ENCODE data around the gene PMVK.

The PMVK gene

GRCh38 chr1:154975409-154976059, 39.0 kb upstream of the PMVK start:
- Histone ChIP-seq H3K4me3 (replicated peaks; ENCODE audit: low read depth, low read length) (peak overlapping the region; percentile 68), H3K36me3 (ENCODE audit: control insufficient read depth, insufficient read depth, low read length) (no peaks in the 10 kb centered on the region; the same call in none of the 2 replicates), H3K27me3 (replicated peaks; ENCODE audit: control insufficient read depth, insufficient read depth, low read length) (no peaks in the 10 kb centered on the region)
- TF ChIP-seq, protein P1, sequence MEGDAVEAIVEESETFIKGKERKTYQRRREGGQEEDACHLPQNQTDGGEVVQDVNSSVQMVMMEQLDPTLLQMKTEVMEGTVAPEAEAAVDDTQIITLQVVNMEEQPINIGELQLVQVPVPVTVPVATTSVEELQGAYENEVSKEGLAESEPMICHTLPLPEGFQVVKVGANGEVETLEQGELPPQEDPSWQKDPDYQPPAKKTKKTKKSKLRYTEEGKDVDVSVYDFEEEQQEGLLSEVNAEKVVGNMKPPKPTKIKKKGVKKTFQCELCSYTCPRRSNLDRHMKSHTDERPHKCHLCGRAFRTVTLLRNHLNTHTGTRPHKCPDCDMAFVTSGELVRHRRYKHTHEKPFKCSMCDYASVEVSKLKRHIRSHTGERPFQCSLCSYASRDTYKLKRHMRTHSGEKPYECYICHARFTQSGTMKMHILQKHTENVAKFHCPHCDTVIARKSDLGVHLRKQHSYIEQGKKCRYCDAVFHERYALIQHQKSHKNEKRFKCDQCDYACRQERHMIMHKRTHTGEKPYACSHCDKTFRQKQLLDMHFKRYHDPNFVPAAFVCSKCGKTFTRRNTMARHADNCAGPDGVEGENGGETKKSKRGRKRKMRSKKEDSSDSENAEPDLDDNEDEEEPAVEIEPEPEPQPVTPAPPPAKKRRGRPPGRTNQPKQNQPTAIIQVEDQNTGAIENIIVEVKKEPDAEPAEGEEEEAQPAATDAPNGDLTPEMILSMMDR (IDR thresholded peaks at IDR 0.05; ENCODE audit: insufficient read depth, low read length, poor library complexity, severe bottlenecking), result no peak
- DNase-seq (ENCODE audit: extremely low read depth, insufficient read length), result peak; percentile 77

GRCh38 chr1:154974808-154975408, 38.4 kb upstream of the PMVK start:
- DNase-seq (ENCODE audit: extremely low read depth, insufficient read length), result peak; percentile 94
- no peaks in the 10 kb centered on the region for H3K27me3 ChIP-seq (replicated peaks; ENCODE audit: control insufficient read depth, insufficient read depth, low read length)
- TF ChIP-seq, protein P1 (IDR thresholded peaks at IDR 0.05; ENCODE audit: insufficient read depth, low read length, poor library complexity, severe bottlenecking), result no peak
- H3K36me3 ChIP-seq (ENCODE audit: control insufficient read depth, insufficient read depth, low read length), result no peaks in the 10 kb centered on the region; the same call in none of the 2 replicates
- H3K4me3 ChIP-seq (replicated peaks; ENCODE audit: low read depth, low read length), result peak overlapping the region; percentile 68

DNA sequence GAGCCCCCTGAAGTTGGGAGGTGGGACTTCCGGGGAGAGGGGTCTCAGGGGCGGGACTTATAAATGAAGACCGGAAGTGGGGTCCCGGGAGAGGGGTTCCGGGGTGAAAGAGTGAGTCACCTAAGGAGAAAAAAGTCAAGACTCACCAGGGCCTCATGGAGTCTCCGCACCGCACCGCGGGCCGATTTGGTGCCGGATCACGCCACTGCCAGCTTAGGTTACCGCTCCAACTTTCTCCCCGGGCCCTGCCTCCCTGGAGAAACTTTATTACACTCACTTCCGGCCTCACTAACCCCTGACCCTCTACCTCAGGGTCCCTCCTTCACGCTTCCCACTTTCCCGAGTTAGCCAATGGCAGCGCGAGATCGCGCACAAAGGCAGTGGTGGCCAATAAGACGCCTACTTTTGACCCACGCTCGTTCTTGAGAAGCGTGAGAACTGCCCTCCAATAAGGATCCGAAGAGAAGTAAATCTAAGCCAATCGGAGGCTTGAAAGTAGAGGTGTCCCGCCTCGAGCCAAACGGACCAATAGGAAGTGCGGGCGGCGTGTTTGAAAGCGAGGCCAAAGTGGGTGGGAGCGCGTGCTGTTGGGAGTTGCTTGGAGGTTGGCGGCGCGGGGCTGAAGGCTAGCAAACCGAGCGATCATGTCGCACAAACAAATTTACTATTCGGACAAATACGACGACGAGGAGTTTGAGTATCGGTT, 37.7 kb upstream of the PMVK start, which contains the start of gene CKS1B:
Gene CKS1B, plus strand, starts transcription at position 580 of the 706 bp plus-strand sequence. Its CDS starts 65 bp downstream, at position 645.
- Histone ChIP-seq H3K36me3 (ENCODE audit: control insufficient read depth, insufficient read depth, low read length) (peaks cover 2% of the 10 kb centered on the region), H3K27me3 (replicated peaks; ENCODE audit: control insufficient read depth, insufficient read depth, low read length) (no peaks in the 10 kb centered on the region), H3K4me3 (replicated peaks; ENCODE audit: low read depth, low read length) (peak within 1 kb of the TSS; percentile 68)
- TF ChIP-seq, protein P1 (IDR thresholded peaks at IDR 0.05; ENCODE audit: insufficient read depth, low read length, poor library complexity, severe bottlenecking), result no peak
- DNase-seq (ENCODE audit: extremely low read depth, insufficient read length), result peak; percentile 94

DNA sequence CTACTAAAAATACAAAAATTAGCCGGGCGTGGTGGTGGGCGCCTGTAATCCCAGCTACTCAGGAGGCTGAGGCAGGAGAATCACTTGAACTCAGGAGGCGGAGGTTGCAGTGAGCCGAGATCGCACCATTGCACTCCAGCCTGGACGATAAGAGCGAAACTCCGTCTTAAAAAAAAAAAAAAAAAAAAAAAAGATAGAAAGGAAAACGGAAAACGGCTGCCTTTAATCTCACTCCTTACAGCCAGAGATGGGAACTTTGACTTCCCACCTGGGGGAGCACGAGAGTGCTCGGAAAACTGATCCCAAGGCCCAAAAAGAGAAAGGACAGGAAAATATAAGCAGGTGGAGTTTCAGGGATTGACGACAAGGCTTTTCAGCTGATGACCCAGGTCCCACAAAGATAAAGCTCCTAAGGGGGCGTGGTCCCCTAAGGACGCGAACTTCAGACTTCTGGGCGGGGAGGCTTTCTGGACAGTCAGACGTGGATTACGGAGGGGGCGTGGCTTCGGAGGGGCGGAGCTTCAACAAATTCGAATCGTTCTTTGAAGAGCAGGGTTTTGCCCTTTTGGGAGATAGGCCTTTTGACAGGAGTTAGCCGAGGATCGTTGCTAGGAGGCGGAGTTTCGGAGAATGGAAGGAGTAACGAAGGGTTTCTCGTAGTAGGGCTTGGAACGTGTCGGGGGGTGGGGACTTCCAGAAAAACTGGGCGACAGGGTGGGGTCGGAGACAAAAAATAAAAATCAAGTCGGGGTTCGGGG, 37.0 kb upstream of the PMVK start:
- peak; percentile 86 for DNase-seq (ENCODE audit: extremely low read depth, insufficient read length)
- TF ChIP-seq, protein P1 (IDR thresholded peaks at IDR 0.05; ENCODE audit: insufficient read depth, low read length, poor library complexity, severe bottlenecking), result peak; percentile 18
- Histone ChIP-seq H3K4me3 (replicated peaks; ENCODE audit: low read depth, low read length) (peak overlapping the region; percentile 68), H3K27me3 (replicated peaks; ENCODE audit: control insufficient read depth, insufficient read depth, low read length) (no peaks in the 10 kb centered on the region), H3K36me3 (ENCODE audit: control insufficient read depth, insufficient read depth, low read length) (peaks cover 3% of the 10 kb centered on the region)

DNA sequence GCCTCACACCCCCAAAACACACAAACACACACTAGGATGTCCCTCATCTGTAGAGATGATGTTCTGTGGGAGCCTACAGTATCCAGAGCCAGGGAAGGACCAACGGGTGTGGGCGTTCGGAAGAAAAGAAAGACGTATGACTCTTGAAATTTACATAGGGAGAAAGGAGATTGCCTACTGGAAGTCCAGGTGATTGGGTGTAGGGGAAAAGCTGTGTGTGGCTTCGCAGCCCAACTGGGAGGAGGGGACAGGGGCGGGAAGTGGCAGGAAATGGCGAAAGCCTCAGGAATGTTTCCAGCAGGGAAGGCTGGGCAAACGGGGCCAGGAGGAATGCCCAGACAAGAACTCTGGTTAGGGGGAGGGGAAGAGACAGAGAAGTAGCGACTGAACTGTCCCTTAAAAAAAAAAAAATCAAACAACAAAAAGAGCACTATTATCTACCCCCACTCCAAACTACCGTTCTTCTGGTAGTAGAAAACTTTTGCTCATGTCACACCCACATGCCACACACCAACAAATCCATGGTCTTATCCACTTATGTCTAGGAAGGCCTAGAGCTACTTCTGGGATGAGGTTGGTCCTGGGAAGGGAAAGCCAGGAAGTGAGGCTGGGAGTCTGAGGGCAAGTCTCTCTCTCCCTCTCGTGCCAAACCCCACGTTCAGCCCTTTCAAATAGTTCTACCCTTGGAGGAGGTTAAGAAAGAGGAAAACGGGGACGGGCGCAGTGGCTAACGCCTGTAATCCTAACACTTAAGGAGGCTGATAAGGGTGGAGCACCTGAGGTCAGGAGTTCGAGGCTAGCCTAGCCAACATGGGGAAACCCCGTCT, 36.2 kb upstream of the PMVK start:
- peak overlapping the region; percentile 68 for H3K4me3 ChIP-seq (replicated peaks; ENCODE audit: low read depth, low read length)
- H3K27me3 ChIP-seq (replicated peaks; ENCODE audit: control insufficient read depth, insufficient read depth, low read length), result no peaks in the 10 kb centered on the region
- peaks cover 9% of the 10 kb centered on the region for H3K36me3 ChIP-seq (ENCODE audit: control insufficient read depth, insufficient read depth, low read length)
- no peak for DNase-seq (ENCODE audit: extremely low read depth, insufficient read length)
- TF ChIP-seq, protein P1 (IDR thresholded peaks at IDR 0.05; ENCODE audit: insufficient read depth, low read length, poor library complexity, severe bottlenecking), result no peak
